HCT116 (cell line): Measurements from ENCODE around the gene DDO. TPM values are rescaled to one million over a fixed set of nuclear protein-coding genes. Genes with fewer than 3 reads are reported as not detected.

Experiments used
- ATAC-seq: fragments of 200-7000 bp; cut with Tn5 transposase; 2 replicates; pipeline ENCODE4 v1.9.1; 2020; ENCODE audit warnings: mild to moderate bottlenecking, moderate library complexity
- BruUV-seq: library from RNA; stranded (reverse); fragments of 400-500 nt; replicated peaks from 2 replicates; lab custom pipeline; 2021; lab: Mats Ljungman, UMichigan
- CTCF ChIA-PET: fragments of 300-600 bp; sonication (Branson Sonifier 250); formaldehyde crosslinking; loops from one replicate; lab custom pipeline; 2021; ENCODE audit warnings: antibody characterized with exemption; lab: Charles Lee
- POLR2A ChIA-PET: fragments of 300-600, 350-600 bp; sonication (Branson Sonifier 250); formaldehyde crosslinking; loops from one replicate; lab custom pipeline; 2021; ENCODE audit warnings: antibody characterized with exemption; lab: Charles Lee
- RAD21 ChIA-PET, 2 experiments: fragments of 300-600 bp; sonication (Branson Sonifier 250); formaldehyde crosslinking; loops; one replicate each; lab custom pipeline; 2023; ENCODE audit warnings: low total read pairs in 2 of 2; ENCODE audit not compliant: uncharacterized antibody in 2 of 2, unreplicated experiment in 2 of 2, low non-redundant PET in 1 of 2; lab: Charles Lee
- DNase-seq: peaks from one replicate; pipeline ENCODE4 v3.0.0-alpha.2; 2010; ENCODE audit warnings: low read depth, low spot score
- H2AFZ ChIP-seq: fragments of 200-600 bp; shearing (Covaris generic), sonication (generic); 2 replicates; pipeline ENCODE4 v1.6.1; 2017; ENCODE audit warnings: low read depth, mixed run types, mixed read lengths, antibody characterized with exemption, low read length; ENCODE audit not compliant: poor library complexity, severe bottlenecking
- H3K27ac ChIP-seq: 2 replicates; pipeline ENCODE4 v1.5.1; 2012; ENCODE audit warnings: low read depth, low read length
- H3K27me3 ChIP-seq: fragments of 200-600 bp; sonication (generic); 2 replicates; pipeline ENCODE4 v1.6.1; 2016; ENCODE audit warnings: mixed run types, low read length, mixed read lengths; ENCODE audit not compliant: insufficient read depth
- H3K36me3 ChIP-seq, 2 experiments: fragments of 200-500 bp in 1 of 2; fragments of 200-600 bp in 1 of 2; sonication (Bioruptor generic) in 1 of 2; sonication (generic) in 1 of 2; 2 replicates each; pipeline versions ENCODE4 v1.5.1 to v1.6.1; 2014 to 2016; ENCODE audit warnings: low read length in 2 of 2, inconsistent platforms in 1 of 2, mixed read lengths in 1 of 2, mixed run types in 1 of 2; ENCODE audit not compliant: insufficient read depth in 2 of 2, control insufficient read depth in 1 of 2
- H3K4me1 ChIP-seq, 2 experiments: fragments of 200-600 bp in 1 of 2; sonication (generic) in 1 of 2; 2 replicates each; pipeline versions ENCODE4 v1.5.1 to v1.6.1; 2012 to 2017; ENCODE audit warnings: low read length in 2 of 2, inconsistent platforms in 1 of 2, mild to moderate bottlenecking in 1 of 2, mixed read lengths in 1 of 2, mixed run types in 1 of 2, moderate library complexity in 1 of 2; ENCODE audit not compliant: insufficient read depth in 2 of 2, control insufficient read depth in 1 of 2
- H3K4me2 ChIP-seq: fragments of 200-600 bp; sonication (generic); 2 replicates; pipeline ENCODE4 v1.6.1; 2017; ENCODE audit warnings: mixed run types, low read length, mixed read lengths
- H3K4me3 ChIP-seq, 2 experiments: fragments of 200-600 bp in 1 of 2; sonication (generic) in 1 of 2; replicated peaks in 1 of 2; 2 replicates each; pipeline ENCODE4 v1.5.1; 2011 to 2016; ENCODE audit warnings: low read length in 2 of 2, control low read depth in 1 of 2, low read depth in 1 of 2, mild to moderate bottlenecking in 1 of 2, mixed read lengths in 1 of 2, mixed run types in 1 of 2
- H3K79me2 ChIP-seq: fragments of 200-600 bp; sonication (generic); 2 replicates; pipeline ENCODE4 v1.6.1; 2017; ENCODE audit warnings: mild to moderate bottlenecking, mixed run types, low read length, moderate library complexity, mixed read lengths; ENCODE audit not compliant: insufficient read depth
- H3K9ac ChIP-seq: fragments of 200-600 bp; sonication (generic); 2 replicates; pipeline ENCODE4 v1.6.1; 2016; ENCODE audit warnings: low read length, mixed read lengths
- H3K9me2 ChIP-seq: fragments of 200-600 bp; sonication (generic), shearing (Covaris generic); 2 replicates; pipeline ENCODE4 v1.6.1; 2017; ENCODE audit warnings: mixed run types, mild to moderate bottlenecking, moderate library complexity; ENCODE audit not compliant: insufficient read depth
- H3K9me3 ChIP-seq, 2 experiments: fragments of 200-500 bp in 1 of 2; fragments of 200-600 bp in 1 of 2; sonication (Bioruptor generic) in 1 of 2; sonication (generic) in 1 of 2; 2 replicates each; pipeline ENCODE4 v1.6.1; 2014 to 2017; ENCODE audit warnings: low read length in 2 of 2, mixed read lengths in 2 of 2, inconsistent platforms in 1 of 2, low read depth in 1 of 2, mild to moderate bottlenecking in 1 of 2, mixed run types in 1 of 2, moderate library complexity in 1 of 2; ENCODE audit not compliant: control insufficient read depth in 1 of 2, insufficient read depth in 1 of 2
- H4K20me1 ChIP-seq: fragments of 200-600 bp; sonication (generic), shearing (Covaris generic); 2 replicates; pipeline ENCODE4 v1.6.1; 2017; ENCODE audit warnings: mixed run types, mild to moderate bottlenecking, moderate library complexity; ENCODE audit not compliant: insufficient read depth
- ATF3 ChIP-seq: IDR thresholded peaks from 2 replicates; pipeline ENCODE4 v1.6.1; 2012
- CBX3 ChIP-seq: IDR thresholded peaks from 2 replicates; pipeline ENCODE4 v1.6.1; 2012; ENCODE audit warnings: low read depth
- EGR1 ChIP-seq: IDR thresholded peaks from 2 replicates; pipeline ENCODE4 v1.6.1; 2012; ENCODE audit warnings: low read depth
- ELF1 ChIP-seq: IDR thresholded peaks from 2 replicates; pipeline ENCODE4 v1.6.1; 2012; ENCODE audit warnings: low read depth, borderline replicate concordance
- POLR2A ChIP-seq: IDR thresholded peaks from 2 replicates; pipeline ENCODE4 v1.7.0; 2011; ENCODE audit warnings: borderline replicate concordance; ENCODE audit not compliant: insufficient read depth, insufficient read length; ENCODE audit errors: extremely low read depth
- RAD21 ChIP-seq: IDR thresholded peaks from 2 replicates; pipeline ENCODE4 v1.6.1; 2012; ENCODE audit warnings: low read depth, mild to moderate bottlenecking
- SIN3A ChIP-seq: IDR thresholded peaks from 2 replicates; pipeline ENCODE4 v1.6.1; 2012; ENCODE audit warnings: low read depth
- SP1 ChIP-seq: IDR thresholded peaks from 2 replicates; pipeline ENCODE4 v1.6.1; 2012; ENCODE audit warnings: low read depth
- TCF7L2 ChIP-seq: IDR thresholded peaks from 2 replicates; pipeline ENCODE4 v1.7.0; 2011; ENCODE audit warnings: borderline replicate concordance, inconsistent platforms; ENCODE audit not compliant: insufficient read depth, insufficient read length; ENCODE audit errors: extremely low read depth
- YY1 ChIP-seq: IDR thresholded peaks from 2 replicates; pipeline ENCODE4 v1.6.1; 2011; ENCODE audit warnings: low read length, low read depth, moderate library complexity, mild to moderate bottlenecking; ENCODE audit not compliant: insufficient replicate concordance; ENCODE audit errors: extremely low read depth
- ZFX ChIP-seq: fragments of 450-650 bp; IDR thresholded peaks from 2 replicates; pipeline ENCODE4 v1.6.1; 2017
- ZNF274 ChIP-seq: fragments of 200-500 bp; sonication (Bioruptor generic); IDR thresholded peaks from 2 replicates; pipeline ENCODE4 v1.6.1; 2014; ENCODE audit warnings: mild to moderate bottlenecking, low read depth, low read length, inconsistent platforms
- intact Hi-C: fragments of 100-400 bp; cut with micrococcal nuclease; formaldehyde crosslinking; loops from 2 replicates; pipeline ENCODE4 v1.10.0; 2022
- total RNA-seq: library from RNA; stranded (reverse); gene quantifications from one replicate; pipeline ENCODE4 v1.2.1, GENCODE V29; 2021; ENCODE audit not compliant: unreplicated experiment
- TF ChIP-seq, protein P1 (sequence below): IDR thresholded peaks from 2 replicates; pipeline ENCODE4 v1.6.1; 2011; ENCODE audit warnings: mild to moderate bottlenecking, low read length, moderate library complexity; ENCODE audit not compliant: insufficient replicate concordance; ENCODE audit errors: extremely low read depth

DDO gene
- total RNA-seq, 1 experiment from 2014 or later: not detected

DNA sequence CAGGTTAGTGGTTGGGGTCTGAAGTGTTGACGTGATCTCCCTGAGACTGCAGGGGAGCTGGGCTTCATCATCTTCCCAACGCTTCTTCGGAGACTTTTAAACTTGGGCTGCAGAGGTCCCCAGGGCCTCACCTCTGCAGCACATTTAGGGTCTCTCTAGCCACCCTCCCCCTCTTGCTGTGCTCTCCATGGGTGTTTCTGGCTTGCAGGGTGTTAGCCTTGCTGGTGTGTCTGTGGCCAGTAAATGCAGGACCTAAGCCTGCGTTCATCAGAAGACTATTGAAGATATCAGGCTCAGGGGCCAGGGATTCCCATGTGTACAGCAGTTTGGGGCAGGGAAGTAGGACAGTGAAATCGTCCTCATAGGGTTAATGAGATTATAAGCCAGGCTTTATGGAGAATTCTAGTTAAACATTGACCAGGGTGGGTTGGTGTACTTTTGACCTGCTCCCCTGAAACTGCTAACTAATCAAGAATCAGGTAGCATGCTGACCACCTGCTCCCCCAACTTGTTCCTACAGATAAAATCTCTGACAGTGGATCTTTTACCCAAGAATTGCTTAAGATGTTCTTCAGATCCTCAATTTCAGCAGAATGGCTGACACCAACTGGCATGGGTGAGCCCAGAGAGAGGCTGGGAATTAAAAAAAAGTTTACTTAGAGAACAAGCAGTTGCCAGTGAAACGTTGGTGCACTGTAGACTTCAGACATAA, 3.8 kb upstream of the DDO start:
- RAD21 ChIA-PET: no interaction called here
- H3K4me1 ChIP-seq: no peaks in the 10 kb centered on the region
- H3K9me3 ChIP-seq: 0 out of 4 replicates have a peak, but pooled peaks cover 0 to 4% of the 10 kb centered on the region in 2 experiments
- no peak for DNase-seq
- H3K4me2 ChIP-seq: no peak overlapping the region
- no peaks in the 10 kb centered on the region for H3K9me2 ChIP-seq
- H3K27me3 ChIP-seq: no peaks in the 10 kb centered on the region
- TF ChIP-seq RAD21 (no peak), YY1 (no peak), CBX3 (no peak), ATF3 (no peak), ELF1 (no peak), SP1 (no peak), ZNF274 (no peak), SIN3A (no peak), POLR2A (no peak), TCF7L2 (no peak), EGR1 (no peak), ZFX (no peak)
- TF ChIP-seq, protein P1, sequence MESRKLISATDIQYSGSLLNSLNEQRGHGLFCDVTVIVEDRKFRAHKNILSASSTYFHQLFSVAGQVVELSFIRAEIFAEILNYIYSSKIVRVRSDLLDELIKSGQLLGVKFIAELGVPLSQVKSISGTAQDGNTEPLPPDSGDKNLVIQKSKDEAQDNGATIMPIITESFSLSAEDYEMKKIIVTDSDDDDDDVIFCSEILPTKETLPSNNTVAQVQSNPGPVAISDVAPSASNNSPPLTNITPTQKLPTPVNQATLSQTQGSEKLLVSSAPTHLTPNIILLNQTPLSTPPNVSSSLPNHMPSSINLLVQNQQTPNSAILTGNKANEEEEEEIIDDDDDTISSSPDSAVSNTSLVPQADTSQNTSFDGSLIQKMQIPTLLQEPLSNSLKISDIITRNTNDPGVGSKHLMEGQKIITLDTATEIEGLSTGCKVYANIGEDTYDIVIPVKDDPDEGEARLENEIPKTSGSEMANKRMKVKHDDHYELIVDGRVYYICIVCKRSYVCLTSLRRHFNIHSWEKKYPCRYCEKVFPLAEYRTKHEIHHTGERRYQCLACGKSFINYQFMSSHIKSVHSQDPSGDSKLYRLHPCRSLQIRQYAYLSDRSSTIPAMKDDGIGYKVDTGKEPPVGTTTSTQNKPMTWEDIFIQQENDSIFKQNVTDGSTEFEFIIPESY: no peak
- H2AFZ ChIP-seq: no peak overlapping the region
- intact Hi-C loops: no loop called here
- CTCF ChIA-PET: no interaction called here
- no peak for ATAC-seq
- no TSS peak for BruUV-seq
- no peaks in the 10 kb centered on the region for H3K79me2 ChIP-seq
- no peaks in the 10 kb centered on the region for H3K36me3 ChIP-seq
- POLR2A ChIA-PET: no interaction called here
- H3K9ac ChIP-seq: no peak overlapping the region
- H3K27ac ChIP-seq: no peak overlapping the region
- no peaks in the 10 kb centered on the region for H4K20me1 ChIP-seq
- H3K4me3 ChIP-seq: no peak overlapping the region
